ENCODE results near the gene ANKRD62.

ANKRD62 gene

DNA sequence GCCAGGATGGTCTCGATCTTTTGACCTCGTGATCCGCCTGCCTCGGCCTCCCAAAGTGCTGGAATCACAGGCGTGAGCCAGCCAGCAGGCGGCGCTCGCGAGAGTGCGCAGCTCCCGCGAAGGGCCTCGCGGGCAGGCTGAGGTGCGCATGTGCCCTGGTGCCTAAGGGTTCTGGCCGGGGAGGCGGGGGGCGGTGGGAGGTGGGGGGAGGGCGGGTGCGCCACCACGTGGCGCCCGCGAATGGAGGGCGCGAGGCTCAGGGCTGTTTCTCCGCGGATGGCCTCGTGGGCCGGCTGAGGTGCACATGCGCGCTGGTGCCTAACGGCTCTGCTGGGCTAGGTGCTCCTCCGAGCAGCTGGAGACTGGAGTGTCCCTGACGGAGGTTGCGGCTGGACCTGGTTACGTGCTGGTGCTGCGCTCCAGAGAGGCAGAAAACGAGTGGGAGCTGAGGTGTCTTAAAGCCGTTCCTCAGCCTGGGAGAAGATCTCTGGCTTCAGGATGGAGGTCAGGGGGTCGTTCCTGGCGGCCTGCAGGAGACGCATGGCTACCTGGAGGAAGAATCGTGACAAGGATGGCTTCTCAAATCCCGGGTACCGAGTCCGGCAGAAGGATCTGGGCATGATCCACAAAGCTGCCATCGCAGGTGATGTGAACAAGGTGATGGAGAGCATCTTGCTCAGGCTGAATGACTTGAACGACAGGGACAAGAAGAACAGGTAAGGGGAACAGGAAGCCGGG is at the start of gene ANKRD62:
ANKRD62 (plus strand) TSS at position 324 of the 738 bp plus-strand sequence; CDS start at position 499, 175 bp downstream.
- no peak within 1 kb of the TSS for H3K4me3 ChIP-seq (ENCODE audit: low read depth, low read length)
- no peak for TF ChIP-seq ZNF677 (tag by site-specific recombination; IDR thresholded peaks at IDR 0.05)
- no peak for TF ChIP-seq ZNF266 (tag by site-specific recombination; IDR thresholded peaks at IDR 0.05; ENCODE audit: low read depth)
- no peak for TF ChIP-seq ZFHX2 (tag by site-specific recombination; conservative IDR thresholded peaks at IDR 0.05)
- TF ChIP-seq, protein P1, sequence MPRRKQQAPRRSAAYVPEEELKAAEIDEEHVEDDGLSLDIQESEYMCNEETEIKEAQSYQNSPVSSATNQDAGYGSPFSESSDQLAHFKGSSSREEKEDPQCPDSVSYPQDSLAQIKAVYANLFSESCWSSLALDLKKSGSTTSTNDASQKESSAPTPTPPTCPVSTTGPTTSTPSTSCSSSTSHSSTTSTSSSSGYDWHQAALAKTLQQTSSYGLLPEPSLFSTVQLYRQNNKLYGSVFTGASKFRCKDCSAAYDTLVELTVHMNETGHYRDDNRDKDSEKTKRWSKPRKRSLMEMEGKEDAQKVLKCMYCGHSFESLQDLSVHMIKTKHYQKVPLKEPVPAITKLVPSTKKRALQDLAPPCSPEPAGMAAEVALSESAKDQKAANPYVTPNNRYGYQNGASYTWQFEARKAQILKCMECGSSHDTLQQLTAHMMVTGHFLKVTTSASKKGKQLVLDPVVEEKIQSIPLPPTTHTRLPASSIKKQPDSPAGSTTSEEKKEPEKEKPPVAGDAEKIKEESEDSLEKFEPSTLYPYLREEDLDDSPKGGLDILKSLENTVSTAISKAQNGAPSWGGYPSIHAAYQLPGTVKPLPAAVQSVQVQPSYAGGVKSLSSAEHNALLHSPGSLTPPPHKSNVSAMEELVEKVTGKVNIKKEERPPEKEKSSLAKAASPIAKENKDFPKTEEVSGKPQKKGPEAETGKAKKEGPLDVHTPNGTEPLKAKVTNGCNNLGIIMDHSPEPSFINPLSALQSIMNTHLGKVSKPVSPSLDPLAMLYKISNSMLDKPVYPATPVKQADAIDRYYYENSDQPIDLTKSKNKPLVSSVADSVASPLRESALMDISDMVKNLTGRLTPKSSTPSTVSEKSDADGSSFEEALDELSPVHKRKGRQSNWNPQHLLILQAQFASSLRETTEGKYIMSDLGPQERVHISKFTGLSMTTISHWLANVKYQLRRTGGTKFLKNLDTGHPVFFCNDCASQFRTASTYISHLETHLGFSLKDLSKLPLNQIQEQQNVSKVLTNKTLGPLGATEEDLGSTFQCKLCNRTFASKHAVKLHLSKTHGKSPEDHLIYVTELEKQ (tag by site-specific recombination; IDR thresholded peaks at IDR 0.05; ENCODE audit: borderline replicate concordance) = no peak
- TF ChIP-seq ZBTB1 (tag by site-specific recombination; IDR thresholded peaks at IDR 0.05) = no peak
- TF ChIP-seq ZNF48 (tag by site-specific recombination; IDR thresholded peaks at IDR 0.05) = no peak
- no peak for TF ChIP-seq IKZF3 (tag by site-specific recombination; IDR thresholded peaks at IDR 0.05)
- TF ChIP-seq, protein P2, sequence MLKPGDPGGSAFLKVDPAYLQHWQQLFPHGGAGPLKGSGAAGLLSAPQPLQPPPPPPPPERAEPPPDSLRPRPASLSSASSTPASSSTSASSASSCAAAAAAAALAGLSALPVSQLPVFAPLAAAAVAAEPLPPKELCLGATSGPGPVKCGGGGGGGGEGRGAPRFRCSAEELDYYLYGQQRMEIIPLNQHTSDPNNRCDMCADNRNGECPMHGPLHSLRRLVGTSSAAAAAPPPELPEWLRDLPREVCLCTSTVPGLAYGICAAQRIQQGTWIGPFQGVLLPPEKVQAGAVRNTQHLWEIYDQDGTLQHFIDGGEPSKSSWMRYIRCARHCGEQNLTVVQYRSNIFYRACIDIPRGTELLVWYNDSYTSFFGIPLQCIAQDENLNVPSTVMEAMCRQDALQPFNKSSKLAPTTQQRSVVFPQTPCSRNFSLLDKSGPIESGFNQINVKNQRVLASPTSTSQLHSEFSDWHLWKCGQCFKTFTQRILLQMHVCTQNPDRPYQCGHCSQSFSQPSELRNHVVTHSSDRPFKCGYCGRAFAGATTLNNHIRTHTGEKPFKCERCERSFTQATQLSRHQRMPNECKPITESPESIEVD (tag by site-specific recombination; IDR thresholded peaks at IDR 0.05) = no peak
- no peak for TF ChIP-seq KLF1 (tag by site-specific recombination; IDR thresholded peaks at IDR 0.05)
- TF ChIP-seq, protein P3, sequence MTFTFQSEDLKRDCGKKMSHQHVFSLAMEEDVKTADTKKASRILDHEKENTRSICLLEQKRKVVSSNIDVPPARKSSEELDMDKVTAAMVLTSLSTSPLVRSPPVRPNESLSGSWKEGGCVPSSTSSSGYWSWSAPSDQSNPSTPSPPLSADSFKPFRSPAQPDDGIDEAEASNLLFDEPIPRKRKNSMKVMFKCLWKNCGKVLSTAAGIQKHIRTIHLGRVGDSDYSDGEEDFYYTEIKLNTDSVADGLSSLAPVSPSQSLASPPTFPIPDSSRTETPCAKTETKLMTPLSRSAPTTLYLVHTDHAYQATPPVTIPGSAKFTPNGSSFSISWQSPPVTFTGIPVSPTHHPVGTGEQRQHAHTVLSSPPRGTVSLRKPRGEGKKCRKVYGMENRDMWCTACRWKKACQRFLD (tag by site-specific recombination; IDR thresholded peaks at IDR 0.05) = no peak
- TF ChIP-seq OSR2 (tag by site-specific recombination; IDR thresholded peaks at IDR 0.05) = no peak
- TF ChIP-seq ZSCAN16 (tag by site-specific recombination; IDR thresholded peaks at IDR 0.05) = no peak
- no peak for TF ChIP-seq ZNF544 (tag by site-specific recombination; IDR thresholded peaks at IDR 0.05)
- H3K9me3 ChIP-seq (ENCODE audit: control insufficient read depth, insufficient read depth, low read depth, low read length) = no peaks in the 10 kb centered on the region
- no peak within 1 kb of the TSS for H3K27ac ChIP-seq (ENCODE audit: extremely low read depth, low read depth, low read length)
- CTCF ChIA-PET = interaction anchor here (0.6 to 0.7 kb wide), 2 partner anchors 15 to 548 kb away, joined by 3 to 4 read pairs; no protein-coding TSS in a partner anchor
- no peaks in the 10 kb centered on the region for H3K4me1 ChIP-seq (ENCODE audit: control insufficient read depth, insufficient read depth, low read length)
- POLR2A ChIA-PET = no interaction called here
- H3K36me3 ChIP-seq (ENCODE audit: control insufficient read depth in 2 of 2, insufficient read depth in 1 of 2, low read length in 2 of 2) = no peaks in the 10 kb centered on the region

DNA sequence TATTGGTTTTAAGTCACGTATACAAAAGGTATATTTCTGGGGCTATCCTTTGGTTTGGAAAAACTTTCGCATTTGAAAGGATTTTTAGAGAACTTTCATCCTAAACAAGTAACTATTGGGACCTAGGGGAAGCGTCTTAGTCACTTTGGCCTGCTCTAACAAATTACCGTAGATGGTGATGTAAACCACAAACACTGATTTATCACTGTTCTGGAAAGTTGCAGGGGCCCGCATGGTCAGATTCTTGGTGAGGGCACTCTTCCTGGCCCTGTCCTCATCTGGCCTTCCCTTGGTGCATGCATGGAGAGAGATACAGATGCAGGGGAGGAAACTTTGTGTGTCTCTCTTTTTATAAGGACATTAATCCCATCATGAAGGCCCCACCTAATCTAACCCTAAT is 49.1 kb upstream of the ANKRD62 start:
- ChIA-PET POLR2A (no interaction called here), CTCF (interaction anchor here (0.6 kb wide), 1 partner anchor 315 kb away, joined by 3 read pairs; no protein-coding TSS in a partner anchor)
- Histone ChIP-seq H3K4me3 (ENCODE audit: low read depth, low read length) (no peak overlapping the region), H3K36me3 (ENCODE audit: control insufficient read depth in 2 of 2, insufficient read depth in 1 of 2, low read length in 2 of 2) (no peaks in the 10 kb centered on the region), H3K27ac (ENCODE audit: extremely low read depth, low read depth, low read length) (no peak overlapping the region), H3K4me1 (ENCODE audit: control insufficient read depth, insufficient read depth, low read length) (no peaks in the 10 kb centered on the region), H3K9me3 (ENCODE audit: control insufficient read depth, insufficient read depth, low read depth, low read length) (no peaks in the 10 kb centered on the region)
- no peak for TF ChIP-seq ZNF501 (tag by site-specific recombination; IDR thresholded peaks at IDR 0.05)
- no peak for TF ChIP-seq ZNF701 (tag by site-specific recombination; IDR thresholded peaks at IDR 0.05)
- no peak for TF ChIP-seq ZNF621 (tag by site-specific recombination; IDR thresholded peaks at IDR 0.05)
- TF ChIP-seq ZNF16 (tag by site-specific recombination; IDR thresholded peaks at IDR 0.05; ENCODE audit: low read depth) = no peak
- no peak for TF ChIP-seq ZNF670 (tag by site-specific recombination; IDR thresholded peaks at IDR 0.05; ENCODE audit: low read depth)
- no peak for TF ChIP-seq ZFP3 (tag by site-specific recombination; IDR thresholded peaks at IDR 0.05; ENCODE audit: low read depth)
- TF ChIP-seq ZNF629 (tag by site-specific recombination; IDR thresholded peaks at IDR 0.05) = no peak
- TF ChIP-seq ZNF76 (tag by site-specific recombination; IDR thresholded peaks at IDR 0.05; ENCODE audit: borderline replicate concordance, low read depth) = no peak
- no peak for TF ChIP-seq ZNF707 (tag by site-specific recombination; IDR thresholded peaks at IDR 0.05)

Measured in HEK293 (cell line).